HG03354 (cell line): ENCODE data around the gene B3GALT5.

Experiments used
- ATAC-seq: cut with Tn5 transposase; IDR thresholded peaks from one replicate; pipeline ENCODE4 v1.9.1; 2021; ENCODE audit warnings: mild to moderate bottlenecking; ENCODE audit not compliant: unreplicated experiment, poor library complexity, severe bottlenecking

B3GALT5 gene

DNA sequence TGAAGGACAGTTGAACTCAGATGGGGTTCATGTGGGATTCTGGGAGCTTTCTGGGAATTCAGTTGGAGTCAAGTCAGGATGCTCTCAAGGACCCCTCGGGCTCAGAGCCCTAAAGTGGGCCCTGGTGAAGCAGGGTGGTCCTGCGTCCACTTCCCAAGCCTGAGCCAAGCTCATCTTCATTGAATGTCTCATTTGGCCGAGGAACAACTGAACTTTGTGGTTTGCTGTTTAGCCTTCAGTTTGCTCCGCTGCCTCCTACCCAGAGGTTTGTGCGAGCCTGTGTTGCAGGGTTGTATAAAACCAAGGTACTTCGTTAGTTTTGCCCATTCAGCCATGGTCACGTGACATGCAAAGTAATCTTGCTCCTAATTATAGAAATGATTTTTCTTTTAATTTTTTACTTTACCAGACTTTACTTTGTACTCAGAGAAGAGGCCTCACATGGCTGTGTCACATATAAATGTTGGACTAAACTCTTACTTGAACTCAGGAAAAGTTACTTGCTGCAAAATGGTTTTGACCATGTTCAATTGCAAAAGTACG lies 49.7 kb downstream of the B3GALT5 start:
- no peak for ATAC-seq

DNA sequence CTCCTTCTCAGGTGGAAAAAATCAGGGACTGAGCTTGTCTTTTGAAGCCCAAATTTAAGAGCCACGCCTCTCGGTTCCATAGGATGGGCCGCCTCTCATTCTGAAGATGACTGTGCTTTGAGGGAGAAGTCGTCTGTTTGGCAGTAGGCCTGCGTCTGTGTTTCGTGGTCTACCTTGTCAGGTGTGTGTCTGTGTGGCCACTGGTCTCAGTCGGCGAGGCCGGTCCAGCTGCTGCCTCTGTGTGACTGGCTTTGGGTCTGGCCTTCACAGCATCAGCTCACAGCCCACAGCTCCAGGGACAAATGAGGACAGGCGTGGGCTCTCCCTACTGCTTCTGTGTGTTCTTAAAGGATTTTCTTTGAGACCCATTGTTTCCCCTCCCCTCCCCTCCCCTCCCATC lies 50.3 kb downstream of the B3GALT5 start:
- ATAC-seq = no peak

DNA sequence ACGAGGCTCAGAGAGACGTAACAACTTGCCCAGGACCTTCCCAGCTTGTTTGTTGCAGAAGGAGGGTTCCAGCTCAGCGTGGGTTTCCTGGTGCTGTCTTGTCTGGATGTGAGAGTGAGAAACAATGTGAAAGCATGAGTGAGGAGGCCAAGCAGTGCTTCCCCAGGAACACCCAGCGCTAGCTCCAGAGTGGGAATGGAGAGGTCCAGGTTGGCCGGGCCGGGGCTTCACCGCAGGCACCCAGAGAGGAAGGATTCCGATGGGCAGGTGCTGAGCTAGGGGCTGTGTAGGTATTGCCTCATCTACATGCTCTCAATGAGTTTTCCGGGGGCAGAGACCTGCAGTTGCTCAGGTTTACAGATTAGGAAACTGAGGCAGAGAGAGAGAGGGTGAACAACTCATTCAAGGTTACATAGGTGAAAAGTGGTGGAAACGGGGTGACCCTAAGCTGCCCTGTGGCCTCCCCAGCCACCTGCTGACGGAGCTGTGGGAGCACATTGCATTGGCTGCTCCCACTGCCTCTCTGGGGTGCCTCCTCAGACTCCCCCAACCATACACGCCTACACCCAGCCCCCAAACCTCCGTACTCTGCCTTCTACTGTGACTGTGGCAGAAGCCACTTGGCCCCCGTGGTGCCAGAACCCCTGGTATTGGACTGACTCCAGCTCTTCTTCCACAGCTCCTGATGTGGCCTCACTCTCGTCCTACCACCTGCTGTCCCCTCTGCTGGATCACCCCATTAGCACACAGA lies 51.2 kb downstream of the B3GALT5 start:
- ATAC-seq = no peak

DNA sequence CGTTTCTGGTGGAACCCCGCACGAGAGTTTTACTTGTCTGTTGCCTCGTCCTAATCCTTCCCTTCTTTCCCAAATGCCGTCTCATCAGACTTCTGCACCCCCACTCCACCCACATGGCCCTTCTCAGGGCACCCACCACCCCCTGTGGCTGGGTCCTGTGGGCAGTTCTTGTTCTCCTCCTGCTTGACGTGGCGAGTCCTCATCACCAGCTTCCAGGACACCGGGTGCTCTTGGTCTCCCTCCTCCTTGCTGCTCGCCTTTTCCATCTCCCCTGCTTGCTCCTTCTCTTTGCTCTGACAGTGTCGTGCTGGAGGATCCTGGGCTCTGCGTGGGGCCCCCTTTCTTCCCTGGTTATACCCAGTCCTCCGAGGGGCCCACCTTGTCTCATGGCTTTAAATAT lies 51.8 kb downstream of the B3GALT5 start:
- no peak for ATAC-seq

DNA sequence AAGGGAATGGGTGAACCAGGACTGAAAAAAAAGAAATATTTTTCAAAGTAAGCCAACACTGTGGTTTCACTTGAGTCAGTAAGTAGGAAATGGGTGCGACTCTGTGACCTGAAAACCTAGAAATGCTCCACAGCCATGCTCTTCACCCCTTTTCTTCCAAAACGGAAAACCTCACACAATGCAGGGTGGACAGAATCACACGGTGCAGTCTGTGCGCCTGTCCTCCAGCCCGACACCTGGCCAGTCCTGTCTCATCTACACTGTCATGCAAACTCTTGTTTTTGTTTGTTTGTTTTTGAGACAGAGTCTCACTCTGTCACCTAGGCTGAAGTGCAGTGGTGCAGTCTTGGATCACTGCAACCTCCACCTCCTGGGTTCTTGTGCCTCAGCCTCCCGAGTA lies 53.3 kb downstream of the B3GALT5 start:
- ATAC-seq = no peak

DNA sequence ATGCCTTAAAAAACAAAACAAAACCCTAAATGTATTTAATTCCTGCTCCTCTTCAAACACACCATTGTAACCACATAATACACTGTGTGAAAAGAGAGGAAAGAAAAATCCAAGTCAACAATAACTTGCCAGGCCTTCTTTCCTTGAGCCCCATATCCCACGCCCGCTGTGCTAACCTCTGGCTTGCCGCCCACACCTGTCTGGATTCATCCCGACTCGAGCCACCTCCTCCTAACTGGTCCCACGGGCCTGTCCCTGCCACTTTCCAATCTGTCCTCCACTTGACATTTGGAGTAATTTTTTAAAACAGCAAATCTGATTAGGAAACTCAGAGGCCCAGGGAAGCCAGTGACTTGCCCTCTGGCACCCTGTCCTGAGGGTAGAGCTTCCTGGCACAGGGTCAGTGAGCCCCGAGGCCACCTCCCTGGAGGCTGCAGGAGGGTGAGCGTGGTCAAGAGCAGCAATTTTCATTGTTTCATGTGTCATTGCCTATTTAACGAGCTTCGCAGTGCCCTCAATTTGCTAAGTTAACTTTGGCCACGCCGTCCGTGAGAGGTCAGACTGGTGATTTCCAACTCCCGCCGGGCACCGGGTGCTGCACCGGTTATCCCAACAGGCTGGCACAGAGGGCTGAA lies 54.1 kb downstream of the B3GALT5 start:
- ATAC-seq = no peak

DNA sequence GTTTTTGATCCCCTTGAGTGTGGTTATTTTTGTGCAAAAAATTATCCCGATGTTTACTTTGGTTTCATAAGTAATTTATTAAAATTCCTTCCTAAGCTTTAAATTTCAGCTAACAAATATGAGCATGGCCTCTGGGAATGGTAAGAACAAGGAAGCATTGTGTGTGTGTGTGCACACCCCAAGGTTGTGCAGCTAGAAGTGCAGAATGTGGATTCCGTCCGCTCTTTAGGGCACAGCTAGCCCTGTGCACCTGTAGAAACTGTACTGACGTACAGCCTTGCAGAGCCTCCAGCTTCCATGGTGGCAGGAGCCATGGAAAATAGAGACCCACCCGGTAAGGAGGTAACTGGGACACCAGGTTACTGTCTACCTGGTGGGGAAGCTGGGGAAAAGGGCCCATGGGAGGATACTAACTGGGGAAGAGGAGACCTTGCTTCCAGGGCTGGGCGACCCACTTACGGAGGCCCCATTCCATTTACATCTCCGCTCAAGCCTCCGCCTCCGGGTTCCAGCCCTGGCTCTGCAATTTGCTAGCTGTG lies 54.7 kb downstream of the B3GALT5 start:
- ATAC-seq = no peak

DNA sequence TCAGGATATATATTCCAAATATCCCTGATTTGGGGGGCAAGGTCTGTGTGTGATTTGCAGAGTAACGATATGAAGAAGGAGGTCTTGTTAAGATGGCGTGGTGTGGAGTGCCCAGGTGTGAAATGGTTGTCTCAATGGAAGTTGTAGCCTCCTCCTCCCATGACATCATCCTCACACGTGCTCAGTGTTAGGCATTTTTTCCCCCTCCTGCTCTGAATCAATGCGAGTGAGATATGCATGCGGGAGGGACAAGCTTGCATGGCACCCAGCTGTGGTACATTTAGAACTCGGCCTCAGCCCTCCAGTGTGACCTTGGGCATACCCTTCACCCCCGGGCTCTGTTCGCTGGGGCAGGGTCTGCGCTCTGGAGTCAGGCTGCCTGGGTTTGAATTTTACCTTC lies 55.6 kb downstream of the B3GALT5 start:
- no peak for ATAC-seq

GRCh38 chr21:39669485-39669884 lies 56.7 kb downstream of the B3GALT5 start:
- ATAC-seq = no peak

- ATAC-seq = no peak
Observed at GRCh38 chr21:39669976-39670661, 57.4 kb downstream of the B3GALT5 start.

DNA sequence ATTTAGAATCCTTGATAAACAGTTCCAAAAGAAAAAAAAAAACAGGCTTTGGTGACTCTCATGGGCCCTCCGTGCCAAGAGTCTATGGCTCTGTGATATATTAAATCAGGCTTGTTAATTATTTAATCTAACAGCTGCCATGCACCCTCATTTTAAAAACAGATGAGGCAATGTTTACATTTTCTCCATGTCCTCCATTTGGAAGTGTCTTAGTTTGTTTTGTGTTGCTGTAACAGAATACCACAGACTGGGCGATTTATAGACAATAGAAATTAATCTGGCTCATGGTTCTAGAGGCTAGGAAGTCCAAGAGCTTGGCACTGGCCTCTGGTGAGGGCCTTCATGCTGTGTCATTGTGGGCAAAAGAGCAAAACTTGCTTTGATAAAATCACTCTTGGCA lies 58.0 kb downstream of the B3GALT5 start:
- no peak for ATAC-seq

GRCh38 chr21:39671986-39672385 lies 59.2 kb downstream of the B3GALT5 start:
- ATAC-seq = no peak

DNA sequence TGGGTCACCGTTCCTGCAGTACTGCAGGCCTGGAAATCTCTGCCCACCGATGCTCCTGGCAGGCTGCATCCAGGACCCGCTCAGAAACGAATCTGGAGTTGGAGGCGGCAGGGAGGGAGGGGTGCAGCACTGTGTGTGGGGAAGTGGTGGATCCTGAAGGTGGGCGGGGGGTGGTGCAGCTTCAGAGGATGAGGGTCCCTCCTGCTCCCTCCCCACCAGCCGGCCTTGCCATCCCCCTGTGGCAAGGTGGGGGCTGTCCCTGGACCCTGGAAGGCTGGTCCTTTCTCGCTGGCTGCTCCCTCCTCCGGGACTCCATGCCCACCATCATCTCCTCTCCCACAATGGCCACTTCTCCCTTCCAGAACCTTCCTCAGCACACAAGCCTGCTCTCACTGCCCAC lies 60.4 kb downstream of the B3GALT5 start:
- no peak for ATAC-seq

DNA sequence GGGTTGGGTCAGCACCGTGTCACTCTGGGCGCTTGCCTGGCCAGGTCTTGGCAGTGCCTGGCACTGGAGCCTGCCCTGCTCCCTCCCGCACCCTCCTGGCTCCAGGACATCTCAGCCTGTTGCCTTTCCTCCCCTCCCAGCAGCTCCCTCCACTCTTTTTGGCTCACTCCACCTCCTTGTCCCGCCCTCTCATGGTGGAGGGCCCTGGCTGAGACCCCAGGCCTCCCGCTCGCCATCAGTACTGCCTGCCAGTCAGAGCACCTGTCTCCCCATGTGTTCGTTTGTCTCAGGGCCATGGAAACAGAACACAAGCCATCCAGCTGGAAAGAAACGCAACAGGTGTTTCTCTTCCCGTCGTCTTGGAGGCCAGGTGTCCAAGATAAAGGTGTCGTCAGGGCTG lies 61.0 kb downstream of the B3GALT5 start:
- ATAC-seq = no peak

DNA sequence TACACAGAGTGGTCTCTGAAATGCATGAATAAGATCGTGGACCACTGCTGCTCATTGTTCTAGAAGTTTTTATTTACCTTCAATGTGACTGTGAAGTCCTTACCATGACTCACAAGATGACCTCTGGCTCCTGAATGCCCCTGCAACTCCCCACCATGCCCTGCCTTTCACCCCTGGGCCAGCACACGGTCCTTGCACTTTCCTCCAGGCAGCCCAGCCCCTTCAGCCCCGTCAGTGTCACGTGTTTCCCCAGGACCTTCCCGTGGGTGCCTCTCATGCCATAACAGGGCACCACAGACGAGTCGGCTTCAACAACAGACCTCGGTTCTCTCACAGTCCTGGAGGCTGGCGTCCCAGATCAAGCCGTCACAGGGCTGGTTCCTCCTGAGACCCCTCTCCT lies 62.1 kb downstream of the B3GALT5 start:
- no peak for ATAC-seq

GRCh38 chr21:39675590-39675989 lies 62.9 kb downstream of the B3GALT5 start:
- ATAC-seq = no peak

DNA sequence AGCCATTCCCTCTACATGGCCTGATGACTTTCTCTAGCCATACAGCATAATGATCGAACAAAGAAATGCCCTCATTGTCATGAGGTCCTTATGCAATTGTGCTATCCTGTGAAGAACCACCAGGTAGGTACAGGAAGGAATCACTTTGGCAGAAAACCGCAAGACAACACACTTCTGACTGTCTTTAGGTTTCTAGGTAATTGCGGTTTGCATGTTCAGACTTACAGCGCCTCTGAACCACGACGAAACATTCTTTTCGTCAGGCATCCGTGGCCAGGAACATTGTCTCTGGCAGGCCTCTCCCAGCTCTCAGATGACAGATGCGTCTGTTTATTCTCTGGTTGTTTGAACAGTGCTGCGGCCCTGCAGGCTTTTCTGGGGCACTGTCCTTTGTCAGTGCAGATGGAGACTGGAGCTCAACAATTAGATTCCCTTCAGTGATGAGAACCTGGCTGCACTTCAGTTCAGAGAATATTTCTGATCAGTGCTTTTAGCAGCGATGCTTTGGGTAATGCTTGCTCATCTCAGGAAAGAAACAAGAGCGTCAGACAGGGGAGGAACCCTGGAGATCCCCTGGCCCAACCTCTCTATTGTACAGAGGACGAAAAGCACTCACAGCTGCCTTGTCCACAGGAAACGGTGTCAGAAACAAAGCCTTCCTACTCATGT lies 63.4 kb downstream of the B3GALT5 start:
- peak; percentile 49 for ATAC-seq

DNA sequence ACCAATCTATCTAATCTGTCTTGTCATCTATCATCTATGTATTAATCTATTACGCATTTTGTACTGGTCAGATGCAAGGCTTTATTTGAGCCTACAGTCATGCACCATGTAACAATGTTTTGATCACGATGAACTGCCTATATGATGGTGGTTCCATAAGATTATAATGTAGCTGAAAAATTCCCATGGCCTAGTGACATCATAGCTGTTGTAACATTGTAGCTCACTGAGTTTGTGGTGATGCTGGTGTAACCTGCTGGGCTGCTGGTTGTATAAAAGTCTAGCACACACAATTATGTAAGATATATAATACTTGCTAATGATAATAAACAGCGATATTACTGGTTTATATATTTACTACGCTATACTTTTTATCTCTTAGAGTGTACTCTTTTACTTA lies 67.5 kb downstream of the B3GALT5 start:
- no peak for ATAC-seq

DNA sequence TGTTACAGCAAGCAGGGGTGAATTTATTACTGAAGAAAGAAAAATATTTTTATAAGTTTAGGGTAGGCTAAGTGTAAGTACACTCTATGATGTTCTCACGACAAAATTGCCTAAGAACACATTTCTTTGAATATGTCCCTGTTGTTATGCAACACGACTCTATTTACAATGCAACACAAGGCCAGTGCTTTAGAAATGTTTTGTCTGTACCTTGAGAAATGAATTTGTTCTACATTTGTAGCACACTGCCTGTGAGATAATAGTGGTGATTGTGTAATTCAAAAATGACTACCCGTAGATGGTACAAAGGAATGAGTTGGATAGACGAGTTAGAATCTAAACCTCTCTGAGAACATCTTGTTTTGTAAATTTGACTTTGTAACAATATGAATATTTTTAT lies 68.5 kb downstream of the B3GALT5 start:
- ATAC-seq = no peak

GRCh38 chr21:39681845-39682244 lies 69.1 kb downstream of the B3GALT5 start:
- ATAC-seq = no peak
